Sigmoid colon (tissue), 7 donors: Measurements from ENCODE around the gene PSPH. TPM values are rescaled to one million over a fixed set of nuclear protein-coding genes. Genes with fewer than 3 reads are reported as not detected.
"Not testable (repeated sequence)": the region's sequence is repeated elsewhere in the genome, so short reads cannot be mapped to it uniquely, and the experiment has no call there.

Source experiments
- DNase-seq: peaks from one replicate; pipeline ENCODE4 v3.0.0-alpha.2; 2019
- H3K27ac ChIP-seq, 4 donors: fragments of 200-600 bp; sonication (generic); one replicate each; pipeline ENCODE4 v1.5.1; 2016 to 2019; ENCODE audit warnings: mild to moderate bottlenecking in 1 of 4
- H3K27me3 ChIP-seq, 3 donors: fragments of 200-600 bp; sonication (generic); one replicate each; pipeline ENCODE4 v1.5.1; 2019; ENCODE audit warnings: mild to moderate bottlenecking in 1 of 3
- H3K36me3 ChIP-seq, 4 donors: fragments of 200-600 bp; sonication (generic); one replicate each; pipeline ENCODE4 v1.5.1; 2016 to 2019
- H3K4me1 ChIP-seq, 4 donors: fragments of 200-600 bp; sonication (generic); one replicate each; pipeline ENCODE4 v1.5.1; 2017 to 2019
- H3K4me3 ChIP-seq, 4 donors: fragments of 200-600 bp; sonication (generic); one replicate each; pipeline ENCODE4 v1.5.1; 2017 to 2019; ENCODE audit warnings: mild to moderate bottlenecking in 2 of 4, moderate library complexity in 1 of 4
- H3K9me3 ChIP-seq, 4 donors: fragments of 200-600 bp in 3 of 4; sonication (generic) in 3 of 4; one replicate each; pipeline versions ENCODE4 v1.5.1 to v1.6.1; 2013 to 2019
- EP300 ChIP-seq, 4 donors: sonication (generic); formaldehyde crosslinking; IDR thresholded peaks; one replicate each; pipeline ENCODE4 v1.6.1; 2017; ENCODE audit warnings: antibody characterized with exemption in 4 of 4
- POLR2A ChIP-seq, 2 donors: fragments of 450-650 bp; IDR thresholded peaks; one replicate each; pipeline ENCODE4 v1.6.1; 2016; ENCODE audit warnings: antibody characterized with exemption in 2 of 2, mild to moderate bottlenecking in 2 of 2, moderate library complexity in 2 of 2
- POLR2AphosphoS5 ChIP-seq, 4 donors: sonication (generic); formaldehyde crosslinking; IDR thresholded peaks; one replicate each; pipeline ENCODE4 v1.6.1; 2017; ENCODE audit warnings: antibody characterized with exemption in 4 of 4
- WGBS, 2 donors: extraction: QIAGEN DNeasy Blood & Tissue Kit; methylation state at CpG; one replicate each; pipeline ENCODE4 v1.1.7; 2013; 5-methylcytosine and 5-hydroxymethylcytosine counted together
- intact Hi-C: fragments of 100-400 bp; cut with DNase I; formaldehyde crosslinking; loops from one replicate; pipeline ENCODE4 v1.15.1; 2023
- polyA plus RNA-seq, 3 donors: library from polyadenylated mRNA; stranded (reverse); fragments of 200-250 nt; gene quantifications; one replicate each; pipeline ENCODE4 v1.2.3, GENCODE V29; 2013
- total RNA-seq, 4 donors: library from RNA; depleted of rRNA; stranded (reverse); fragments of >200 nt; gene quantifications; one replicate each; pipeline ENCODE4 v1.1.0, GENCODE V29; 2016
- TF ChIP-seq, protein P1 (sequence below), 4 experiments: fragments of 450-650 bp in 3 of 4; fragments of 200-600 bp in 1 of 4; IDR thresholded peaks; one replicate each; pipeline ENCODE4 v1.5.1; 2016 to 2019; ENCODE audit warnings: antibody characterized with exemption in 4 of 4, mild to moderate bottlenecking in 3 of 4, moderate library complexity in 2 of 4
- donor health status: healthy with polysubstance abuse.
- donor health status: Bipolar disorder and iron deficiency.
- donor health status: healthy.

The PSPH gene
- total and polyA plus RNA-seq, 7 donors = 7.2 to 18.8 (median 7.6) TPM

GRCh38 chr7:56091591-56091990, 40.3 kb upstream of the PSPH start:
- TF ChIP-seq POLR2AphosphoS5 (IDR thresholded peaks at IDR 0.05) (peak in 3 of 4 donors; percentile 9 to 39 (median 18)), EP300 (IDR thresholded peaks at IDR 0.05) (no peak)
- 87 to 88% methylated on average over 3 of the region's 3 CpGs for WGBS, 2 donors
- Histone ChIP-seq H3K9me3 (no peaks in the 10 kb centered on the region), H3K27ac (peak overlapping the region; percentile 47 to 84 (median 80)), H3K4me3 (peak overlapping the region in 1 of 4 donors; percentile 37), H3K4me1 (peaks cover 0 to 36% (median 33%) of the 10 kb centered on the region in 4 donors), H3K27me3 (no peaks in the 10 kb centered on the region), H3K36me3 (peaks cover 0 to 21% (median under 1%) of the 10 kb centered on the region in 4 donors)
- intact Hi-C loops = loop anchor here (5.0 kb wide), 1 partner anchor 449 kb away; no protein-coding TSS in a partner anchor
- DNase-seq = peak; percentile 90

DNA sequence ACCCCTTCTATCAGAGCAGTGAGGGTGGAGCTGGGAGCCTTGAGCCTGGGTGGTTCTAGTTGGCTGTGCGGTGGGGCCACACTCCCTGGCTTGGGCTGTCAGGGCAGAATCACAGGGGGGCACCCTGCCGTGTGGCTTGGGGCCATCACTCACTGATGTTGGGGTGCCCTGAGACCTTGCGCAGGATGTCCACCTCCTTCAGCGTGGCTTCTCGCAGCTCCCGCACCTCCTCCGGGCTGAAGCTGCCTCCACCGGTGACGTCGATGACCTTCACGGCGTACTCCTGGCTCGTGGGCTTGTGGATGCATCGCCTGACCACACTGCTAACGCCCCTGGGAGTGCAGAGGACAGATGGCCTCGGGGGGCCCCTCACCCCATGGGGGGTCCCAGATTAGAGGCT, 36.2 kb upstream of the PSPH start:
- Histone ChIP-seq H3K27ac (no peak overlapping the region), H3K27me3 (no peaks in the 10 kb centered on the region), H3K9me3 (no peaks in the 10 kb centered on the region), H3K36me3 (peaks cover 0 to 38% (median 2%) of the 10 kb centered on the region in 4 donors), H3K4me3 (no peak overlapping the region), H3K4me1 (peaks cover 0 to 37% (median 32%) of the 10 kb centered on the region in 4 donors)
- WGBS, 2 donors = 94 to 96% methylated on average over 16 of the region's 16 CpGs
- TF ChIP-seq, protein P1, sequence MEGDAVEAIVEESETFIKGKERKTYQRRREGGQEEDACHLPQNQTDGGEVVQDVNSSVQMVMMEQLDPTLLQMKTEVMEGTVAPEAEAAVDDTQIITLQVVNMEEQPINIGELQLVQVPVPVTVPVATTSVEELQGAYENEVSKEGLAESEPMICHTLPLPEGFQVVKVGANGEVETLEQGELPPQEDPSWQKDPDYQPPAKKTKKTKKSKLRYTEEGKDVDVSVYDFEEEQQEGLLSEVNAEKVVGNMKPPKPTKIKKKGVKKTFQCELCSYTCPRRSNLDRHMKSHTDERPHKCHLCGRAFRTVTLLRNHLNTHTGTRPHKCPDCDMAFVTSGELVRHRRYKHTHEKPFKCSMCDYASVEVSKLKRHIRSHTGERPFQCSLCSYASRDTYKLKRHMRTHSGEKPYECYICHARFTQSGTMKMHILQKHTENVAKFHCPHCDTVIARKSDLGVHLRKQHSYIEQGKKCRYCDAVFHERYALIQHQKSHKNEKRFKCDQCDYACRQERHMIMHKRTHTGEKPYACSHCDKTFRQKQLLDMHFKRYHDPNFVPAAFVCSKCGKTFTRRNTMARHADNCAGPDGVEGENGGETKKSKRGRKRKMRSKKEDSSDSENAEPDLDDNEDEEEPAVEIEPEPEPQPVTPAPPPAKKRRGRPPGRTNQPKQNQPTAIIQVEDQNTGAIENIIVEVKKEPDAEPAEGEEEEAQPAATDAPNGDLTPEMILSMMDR (IDR thresholded peaks at IDR 0.05) = no peak
- TF ChIP-seq POLR2A (IDR thresholded peaks at IDR 0.05) (no peak), POLR2AphosphoS5 (IDR thresholded peaks at IDR 0.05) (no peak), EP300 (IDR thresholded peaks at IDR 0.05) (no peak)
- intact Hi-C loops = loop anchor here (5.0 kb wide), 1 partner anchor 200 kb away; the partner anchor contains the start of gene ZNF713
- no peak for DNase-seq

DNA sequence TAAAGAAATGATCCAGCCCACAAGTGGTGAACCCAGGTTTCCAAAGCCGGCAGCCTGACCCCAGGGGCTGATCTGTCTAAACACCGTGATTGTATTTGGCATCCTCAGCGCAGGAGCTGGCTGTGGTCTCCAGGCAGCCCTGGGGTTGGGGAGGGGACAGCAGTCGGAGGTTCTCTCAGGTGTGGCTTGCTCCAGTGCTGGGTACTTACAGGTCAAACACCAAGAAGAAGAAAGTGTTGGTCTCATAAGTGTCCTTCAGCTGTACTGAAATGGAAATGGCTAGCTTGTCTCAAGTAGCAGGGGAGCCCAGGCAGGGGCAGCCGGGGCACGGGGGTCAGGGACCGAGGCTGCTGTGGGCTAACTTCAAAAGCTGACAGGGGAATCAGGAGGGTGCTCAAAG, 35.5 kb upstream of the PSPH start:
- intact Hi-C loops = loop anchor here (5.0 kb wide), 1 partner anchor 199 kb away; the partner anchor contains the start of gene ZNF713
- TF ChIP-seq POLR2A (IDR thresholded peaks at IDR 0.05) (no peak), POLR2AphosphoS5 (IDR thresholded peaks at IDR 0.05) (no peak), EP300 (IDR thresholded peaks at IDR 0.05) (no peak)
- TF ChIP-seq, protein P1 (IDR thresholded peaks at IDR 0.05) = no peak
- no peaks in the 10 kb centered on the region for H3K9me3 ChIP-seq

GRCh38 chr7:56083150-56083785, 32.0 kb upstream of the PSPH start:
- Histone ChIP-seq H3K4me3 (no peak overlapping the region), H3K4me1 (peaks cover 0 to 36% (median 33%) of the 10 kb centered on the region in 4 donors), H3K9me3 (no peaks in the 10 kb centered on the region), H3K36me3 (peaks cover 0 to 49% (median 7%) of the 10 kb centered on the region in 4 donors), H3K27ac (peak overlapping the region in 3 of 4 donors; percentile 42 to 61 (median 44)), H3K27me3 (no peaks in the 10 kb centered on the region)
- 51 to 70% methylated on average over 13 of the region's 13 CpGs for WGBS, 2 donors
- intact Hi-C loops = no loop called here
- TF ChIP-seq, protein P1 (IDR thresholded peaks at IDR 0.05) = no peak
- TF ChIP-seq POLR2AphosphoS5 (IDR thresholded peaks at IDR 0.05) (no peak), POLR2A (IDR thresholded peaks at IDR 0.05) (no peak), EP300 (IDR thresholded peaks at IDR 0.05) (no peak)
- peak; percentile 79 for DNase-seq

More for the DNA sequence above, 35.5 kb upstream of the PSPH start:
- Histone ChIP-seq H3K36me3 (peaks cover 0 to 43% (median 4%) of the 10 kb centered on the region in 4 donors), H3K4me1 (peaks cover 0 to 30% (median 25%) of the 10 kb centered on the region in 4 donors), H3K27ac (no peak overlapping the region), H3K4me3 (no peak overlapping the region), H3K27me3 (no peaks in the 10 kb centered on the region)
- 95 to 96% methylated on average over 7 of the region's 7 CpGs for WGBS, 2 donors
- no peak for DNase-seq

- TF ChIP-seq POLR2AphosphoS5 (IDR thresholded peaks at IDR 0.05) = no peak
- TF ChIP-seq POLR2A (IDR thresholded peaks at IDR 0.05) = no peak
- TF ChIP-seq, protein P1 (IDR thresholded peaks at IDR 0.05) = no peak
- TF ChIP-seq EP300 (IDR thresholded peaks at IDR 0.05) = no peak
- peak; percentile 64 for DNase-seq
- Histone ChIP-seq H3K27ac (peak overlapping the region in 1 of 4 donors; percentile 86), H3K4me1 (peaks cover 0 to 36% (median 33%) of the 10 kb centered on the region in 4 donors), H3K4me3 (no peak overlapping the region), H3K27me3 (no peaks in the 10 kb centered on the region), H3K36me3 (peaks cover 4 to 49% (median 10%) of the 10 kb centered on the region in 4 donors), H3K9me3 (no peaks in the 10 kb centered on the region)
- 94 to 96% methylated on average over 29 of the region's 29 CpGs for WGBS, 2 donors
- intact Hi-C loops = no loop called here
These were observed 30.5 kb upstream of the PSPH start for GRCh38 chr7:56081626-56082340.

DNA sequence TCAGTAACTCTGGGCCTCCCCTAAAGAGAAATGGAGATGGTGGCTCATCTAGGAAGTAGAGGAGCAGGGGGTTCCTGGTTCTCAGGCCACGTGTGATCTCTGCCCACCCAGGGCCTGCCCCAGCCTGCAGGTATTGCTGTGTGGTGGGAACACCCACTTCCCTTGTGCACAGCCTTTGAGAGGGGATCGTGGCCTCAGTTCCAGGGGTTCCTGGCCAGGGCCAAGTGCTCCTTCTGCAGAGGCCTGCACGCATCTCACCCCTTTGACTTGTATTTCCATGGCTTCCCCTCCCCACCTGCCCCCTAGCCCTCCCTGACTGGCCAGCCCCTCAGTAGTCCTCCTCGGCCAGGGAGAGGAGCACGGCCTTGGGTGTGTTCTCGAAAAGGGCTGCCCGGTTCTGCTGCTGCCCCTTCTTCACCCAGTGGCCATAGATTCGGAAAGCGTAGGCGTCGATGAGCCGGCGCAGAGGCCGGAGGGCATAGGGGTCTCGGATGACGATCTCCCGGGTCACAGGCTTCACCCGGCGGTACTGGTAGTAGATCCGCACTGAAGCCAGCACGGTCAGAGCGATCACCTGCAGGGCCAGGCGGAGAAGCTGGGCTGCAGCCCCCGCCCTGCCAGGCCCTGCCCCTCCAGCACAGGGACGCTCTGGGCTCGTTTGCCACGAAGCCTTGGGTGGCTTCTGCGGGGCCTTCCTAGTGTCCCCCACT, 29.6 kb upstream of the PSPH start:
- H3K27me3 ChIP-seq, H3K9me3 ChIP-seq, DNase-seq, H3K4me3 ChIP-seq, intact Hi-C loops: not testable (repeated sequence)
- 95 to 96% methylated on average over 28 of the region's 28 CpGs for WGBS, 2 donors
- Histone ChIP-seq H3K36me3 (peaks cover 0 to 46% (median 10%) of the 10 kb centered on the region in 4 donors), H3K27ac (peak overlapping the region in 3 of 4 donors; percentile 79 to 86 (median 84)), H3K4me1 (peaks cover 0 to 36% (median 33%) of the 10 kb centered on the region in 4 donors)
